RWPE1 (cell line): ENCODE measurements around the gene AADAT.

Source experiments
- CTCF ChIA-PET: fragments of 350-600 bp; sonication (Branson Sonifier 250); formaldehyde crosslinking; extraction: SDS; loops from one replicate; lab custom pipeline; 2021; lab: Yijun Ruan, JAX
- POLR2A ChIA-PET: fragments of 400-600 bp; formaldehyde crosslinking; extraction: SDS; loops from one replicate; lab custom pipeline; 2020; ENCODE audit warnings: antibody characterized with exemption; ENCODE audit not compliant: low non-redundant PET; lab: Yijun Ruan, JAX
- DNase-seq: peaks from one replicate; pipeline ENCODE4 v3.0.0; 2012; ENCODE audit warnings: low spot score
- H3K27ac ChIP-seq: fragments of 450-650 bp; 2 replicates; pipeline ENCODE4 v1.5.1; 2017
- TF ChIP-seq, protein P1 (sequence below): fragments of 450-650 bp; conservative IDR thresholded peaks from 2 replicates; pipeline ENCODE4 v1.5.1; 2017; ENCODE audit warnings: low read depth, mild to moderate bottlenecking

The AADAT gene

GRCh38 chr4:170038769-170039168, 51.0 kb downstream of the AADAT start:
- TF ChIP-seq, protein P1, sequence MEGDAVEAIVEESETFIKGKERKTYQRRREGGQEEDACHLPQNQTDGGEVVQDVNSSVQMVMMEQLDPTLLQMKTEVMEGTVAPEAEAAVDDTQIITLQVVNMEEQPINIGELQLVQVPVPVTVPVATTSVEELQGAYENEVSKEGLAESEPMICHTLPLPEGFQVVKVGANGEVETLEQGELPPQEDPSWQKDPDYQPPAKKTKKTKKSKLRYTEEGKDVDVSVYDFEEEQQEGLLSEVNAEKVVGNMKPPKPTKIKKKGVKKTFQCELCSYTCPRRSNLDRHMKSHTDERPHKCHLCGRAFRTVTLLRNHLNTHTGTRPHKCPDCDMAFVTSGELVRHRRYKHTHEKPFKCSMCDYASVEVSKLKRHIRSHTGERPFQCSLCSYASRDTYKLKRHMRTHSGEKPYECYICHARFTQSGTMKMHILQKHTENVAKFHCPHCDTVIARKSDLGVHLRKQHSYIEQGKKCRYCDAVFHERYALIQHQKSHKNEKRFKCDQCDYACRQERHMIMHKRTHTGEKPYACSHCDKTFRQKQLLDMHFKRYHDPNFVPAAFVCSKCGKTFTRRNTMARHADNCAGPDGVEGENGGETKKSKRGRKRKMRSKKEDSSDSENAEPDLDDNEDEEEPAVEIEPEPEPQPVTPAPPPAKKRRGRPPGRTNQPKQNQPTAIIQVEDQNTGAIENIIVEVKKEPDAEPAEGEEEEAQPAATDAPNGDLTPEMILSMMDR, result no peak
- ChIA-PET POLR2A (no interaction called here), CTCF (no interaction called here)
- H3K27ac ChIP-seq, result no peak overlapping the region
- no peak for DNase-seq

GRCh38 chr4:170038232-170038631, 51.5 kb downstream of the AADAT start:
- CTCF ChIA-PET, result no interaction called here
- no peak overlapping the region for H3K27ac ChIP-seq
- TF ChIP-seq, protein P1, result no peak
- no peak for DNase-seq
- POLR2A ChIA-PET, result no interaction called here

DNA sequence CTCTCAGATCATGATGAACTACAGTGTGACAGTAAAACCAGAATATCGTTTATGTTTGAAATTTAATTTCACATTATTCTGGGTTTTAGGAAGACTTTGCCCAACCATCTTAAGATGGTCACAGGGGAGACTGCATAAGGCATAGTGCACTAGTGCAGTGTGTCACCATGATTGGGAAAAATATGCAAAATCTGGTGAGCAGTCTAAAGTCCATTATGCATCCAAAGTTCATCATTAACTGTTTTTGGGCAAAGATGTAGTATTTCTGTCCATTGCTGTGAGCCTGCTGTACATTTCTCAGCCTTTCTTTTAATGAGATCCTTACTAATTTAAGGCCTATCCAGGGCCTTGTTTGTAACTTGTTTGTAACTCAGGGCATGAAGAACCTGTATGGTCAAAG, 52.3 kb downstream of the AADAT start:
- no peak for DNase-seq
- no peak overlapping the region for H3K27ac ChIP-seq
- TF ChIP-seq, protein P1, result no peak
- CTCF ChIA-PET, result no interaction called here
- POLR2A ChIA-PET, result no interaction called here

DNA sequence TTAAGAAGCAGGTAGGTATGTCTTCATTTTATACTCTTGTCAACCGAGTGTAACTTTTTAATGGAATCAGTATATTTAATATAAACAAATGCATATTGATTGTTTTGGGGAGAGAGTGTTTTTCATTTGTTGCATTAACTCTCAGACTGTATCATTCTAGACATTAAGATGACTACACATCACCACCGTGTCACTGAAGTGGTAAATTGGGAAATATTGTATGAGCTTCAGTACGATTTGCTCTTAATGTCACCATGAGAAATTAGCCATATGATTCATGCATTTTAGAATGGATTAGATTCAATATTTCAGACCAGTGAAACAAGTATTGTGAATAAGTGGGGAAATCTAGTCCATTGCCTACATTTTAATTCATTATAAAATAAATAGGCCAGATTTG, 53.9 kb downstream of the AADAT start:
- POLR2A ChIA-PET, result no interaction called here
- TF ChIP-seq, protein P1, result no peak
- CTCF ChIA-PET, result interaction anchor here (0.6 kb wide), 2 partner anchors 65 to 401 kb away, joined by 3 read pairs; no protein-coding TSS in a partner anchor
- H3K27ac ChIP-seq, result no peak overlapping the region
- no peak for DNase-seq

DNA sequence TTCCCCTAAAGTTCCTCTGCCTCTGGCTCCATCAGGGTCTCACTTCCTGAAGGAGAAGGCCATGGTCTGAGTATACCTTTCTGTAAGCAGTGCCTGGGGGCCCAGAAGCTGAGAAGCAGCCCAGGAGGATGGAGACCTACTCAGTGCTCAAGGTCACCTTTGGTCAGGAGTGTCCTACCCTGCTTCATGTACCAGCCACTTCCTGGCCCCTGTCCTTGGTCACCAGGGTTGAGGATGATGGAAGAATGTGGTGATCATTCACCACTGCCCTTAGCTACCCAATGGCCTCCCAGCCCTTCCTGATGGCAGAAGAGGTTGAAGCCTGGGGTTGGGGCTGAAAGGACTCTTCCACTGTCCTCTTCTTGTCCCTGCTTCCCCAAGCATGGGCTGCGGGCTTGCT, 54.5 kb downstream of the AADAT start:
- POLR2A ChIA-PET, result no interaction called here
- no peak for DNase-seq
- CTCF ChIA-PET, result interaction anchor here (0.6 kb wide), 2 partner anchors 64 to 400 kb away, joined by 3 read pairs; no protein-coding TSS in a partner anchor
- H3K27ac ChIP-seq, result no peak overlapping the region
- TF ChIP-seq, protein P1, result no peak

GRCh38 chr4:170033999-170034398, 55.8 kb downstream of the AADAT start:
- ChIA-PET CTCF (interaction anchor here (0.8 kb wide), 1 partner anchor 83 kb away, joined by 5 read pairs; no protein-coding TSS in a partner anchor), POLR2A (no interaction called here)
- DNase-seq, result no peak
- H3K27ac ChIP-seq, result no peak overlapping the region
- TF ChIP-seq, protein P1, result no peak
